LNCaP clone FGC (cell line): Measurements from ENCODE around the gene OR51E1.

Experiments used
- DNase-seq: peaks from one replicate; pipeline ENCODE4 v3.0.0-alpha.2; 2011; ENCODE audit warnings: low read depth
- H3K4me3 ChIP-seq: 2 replicates; pipeline ENCODE4 v1.5.1; 2011; ENCODE audit warnings: mild to moderate bottlenecking, low read depth, low read length, control low read depth
- TF ChIP-seq, protein P1 (sequence below): IDR thresholded peaks from 2 replicates; pipeline ENCODE4 v1.5.1; 2012; ENCODE audit warnings: mild to moderate bottlenecking; ENCODE audit not compliant: control insufficient read depth, insufficient read depth; ENCODE audit errors: extremely low read depth

Gene OR51E1

DNA sequence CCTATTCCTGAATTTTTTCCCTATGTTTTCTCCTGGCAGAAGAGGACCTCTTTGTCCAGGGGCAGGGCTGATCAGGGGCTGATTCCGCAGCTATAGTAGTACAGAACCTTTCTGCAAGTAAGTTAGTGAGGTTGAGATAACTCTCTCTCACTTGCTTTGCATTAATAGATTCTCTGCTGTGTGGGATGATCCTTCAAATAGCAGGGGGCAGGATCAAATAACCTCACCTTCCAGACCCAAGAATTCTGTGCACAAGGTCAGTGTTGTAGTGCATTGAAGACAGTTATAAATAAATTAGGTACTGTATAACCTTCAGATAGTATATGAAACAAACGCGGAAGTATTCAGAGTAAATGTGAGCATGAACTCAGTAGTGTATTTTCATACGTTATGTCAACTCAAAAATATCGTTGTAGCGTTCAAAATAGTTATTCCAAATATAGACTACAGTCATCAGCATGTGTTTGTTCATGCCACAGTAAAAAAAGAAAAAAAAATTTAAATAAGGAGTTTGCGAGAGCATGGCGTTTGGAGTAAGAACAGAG is 61.1 kb downstream of the OR51E1 start:
- no peak for DNase-seq
- TF ChIP-seq, protein P1, sequence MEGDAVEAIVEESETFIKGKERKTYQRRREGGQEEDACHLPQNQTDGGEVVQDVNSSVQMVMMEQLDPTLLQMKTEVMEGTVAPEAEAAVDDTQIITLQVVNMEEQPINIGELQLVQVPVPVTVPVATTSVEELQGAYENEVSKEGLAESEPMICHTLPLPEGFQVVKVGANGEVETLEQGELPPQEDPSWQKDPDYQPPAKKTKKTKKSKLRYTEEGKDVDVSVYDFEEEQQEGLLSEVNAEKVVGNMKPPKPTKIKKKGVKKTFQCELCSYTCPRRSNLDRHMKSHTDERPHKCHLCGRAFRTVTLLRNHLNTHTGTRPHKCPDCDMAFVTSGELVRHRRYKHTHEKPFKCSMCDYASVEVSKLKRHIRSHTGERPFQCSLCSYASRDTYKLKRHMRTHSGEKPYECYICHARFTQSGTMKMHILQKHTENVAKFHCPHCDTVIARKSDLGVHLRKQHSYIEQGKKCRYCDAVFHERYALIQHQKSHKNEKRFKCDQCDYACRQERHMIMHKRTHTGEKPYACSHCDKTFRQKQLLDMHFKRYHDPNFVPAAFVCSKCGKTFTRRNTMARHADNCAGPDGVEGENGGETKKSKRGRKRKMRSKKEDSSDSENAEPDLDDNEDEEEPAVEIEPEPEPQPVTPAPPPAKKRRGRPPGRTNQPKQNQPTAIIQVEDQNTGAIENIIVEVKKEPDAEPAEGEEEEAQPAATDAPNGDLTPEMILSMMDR = no peak
- no peak overlapping the region for H3K4me3 ChIP-seq
